22Rv1 (cell line): ENCODE measurements around the gene BBS12.

Experiments used
- CTCF ChIP-seq: fragments of 450-650 bp; IDR thresholded peaks from 2 replicates; pipeline ENCODE4 v1.5.1; 2017; ENCODE audit warnings: mild to moderate bottlenecking
- ZFX ChIP-seq: fragments of 450-650 bp; IDR thresholded peaks from 2 replicates; pipeline ENCODE4 v1.6.1; 2017; ENCODE audit warnings: antibody characterized with exemption, borderline replicate concordance

GRCh38 chr4:122762520-122762919, 30.0 kb downstream of the BBS12 start:
- TF ChIP-seq CTCF (no peak), ZFX (no peak)
